Measurements from ENCODE around the gene SLC7A5. TPM values are rescaled to one million over a fixed set of nuclear protein-coding genes. Genes with fewer than 3 reads are reported as not detected.
A peak's percentile ranks its signal among the peaks of the same experiment; 100 is the strongest.

SLC7A5 gene
- total and polyA plus RNA-seq, 2 of the 13 experiments (the other 11 are each of a cell fraction or from before 2014, with no cell fraction given), result 79.6 to 155 TPM

DNA sequence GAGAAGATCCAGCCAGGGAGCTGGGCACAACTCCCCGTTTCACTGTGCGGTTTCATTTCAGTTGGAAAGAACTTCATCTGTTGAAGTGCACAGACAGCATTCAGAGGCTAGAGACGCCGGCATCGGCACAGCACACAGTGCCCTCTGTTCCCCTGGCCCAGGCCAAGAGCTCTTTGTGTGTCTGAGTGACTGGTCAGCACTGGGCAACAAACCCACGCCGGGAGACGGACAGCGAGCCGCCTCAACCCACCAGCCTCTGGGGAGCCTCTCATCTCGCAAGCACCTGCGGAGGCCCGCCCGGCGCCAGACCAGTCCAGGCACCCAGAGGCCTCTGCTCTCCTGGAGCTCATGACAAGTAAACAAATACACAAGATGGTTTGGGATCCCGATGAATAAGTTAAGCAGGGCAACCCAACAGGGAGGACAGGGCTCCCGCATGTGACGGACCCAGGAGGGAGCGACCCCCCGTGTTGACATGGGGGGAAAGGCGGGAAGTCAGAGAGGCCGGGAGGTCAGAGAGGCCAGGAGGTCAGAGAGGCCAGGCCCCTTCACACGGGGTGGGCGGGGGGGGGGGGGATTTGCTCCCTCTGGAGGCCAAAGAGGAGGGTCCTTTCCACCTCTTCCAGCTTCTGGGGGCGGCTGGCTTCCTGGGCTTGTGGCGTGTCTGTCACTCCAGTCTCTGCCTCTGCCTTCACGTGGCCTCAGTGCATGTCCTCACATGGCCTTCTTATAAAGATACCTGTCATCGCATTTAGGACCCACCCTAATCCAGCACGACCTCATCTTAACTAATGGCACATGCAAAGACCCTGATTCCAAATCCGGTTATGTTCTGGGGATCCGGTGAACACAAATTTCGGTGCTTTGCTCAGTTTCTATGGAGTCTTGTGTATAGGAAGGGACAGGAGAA, 77.8 kb downstream of the SLC7A5 start (continued):
- TF ChIP-seq, protein P1, sequence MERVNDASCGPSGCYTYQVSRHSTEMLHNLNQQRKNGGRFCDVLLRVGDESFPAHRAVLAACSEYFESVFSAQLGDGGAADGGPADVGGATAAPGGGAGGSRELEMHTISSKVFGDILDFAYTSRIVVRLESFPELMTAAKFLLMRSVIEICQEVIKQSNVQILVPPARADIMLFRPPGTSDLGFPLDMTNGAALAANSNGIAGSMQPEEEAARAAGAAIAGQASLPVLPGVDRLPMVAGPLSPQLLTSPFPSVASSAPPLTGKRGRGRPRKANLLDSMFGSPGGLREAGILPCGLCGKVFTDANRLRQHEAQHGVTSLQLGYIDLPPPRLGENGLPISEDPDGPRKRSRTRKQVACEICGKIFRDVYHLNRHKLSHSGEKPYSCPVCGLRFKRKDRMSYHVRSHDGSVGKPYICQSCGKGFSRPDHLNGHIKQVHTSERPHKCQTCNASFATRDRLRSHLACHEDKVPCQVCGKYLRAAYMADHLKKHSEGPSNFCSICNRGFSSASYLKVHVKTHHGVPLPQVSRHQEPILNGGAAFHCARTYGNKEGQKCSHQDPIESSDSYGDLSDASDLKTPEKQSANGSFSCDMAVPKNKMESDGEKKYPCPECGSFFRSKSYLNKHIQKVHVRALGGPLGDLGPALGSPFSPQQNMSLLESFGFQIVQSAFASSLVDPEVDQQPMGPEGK (CRISPR knock-in tag; IDR thresholded peaks at IDR 0.05), result 0 out of 2 replicates have a peak, but pooled peaks have one; percentile 26
- TF ChIP-seq SIN3A (IDR thresholded peaks at IDR 0.05; ENCODE audit: borderline replicate concordance, low read depth, low read length) (no peak), STAT5B (CRISPR knock-in tag; IDR thresholded peaks at IDR 0.05) (no peak), ZEB1 (IDR thresholded peaks at IDR 0.05; ENCODE audit: insufficient replicate concordance, low read depth) (no peak), ZNF30 (CRISPR knock-in tag; IDR thresholded peaks at IDR 0.05) (no peak), ZFP82 (CRISPR knock-in tag; IDR thresholded peaks at IDR 0.05; ENCODE audit: borderline replicate concordance) (0 out of 2 replicates have a peak, but pooled peaks have one; percentile 34), ZNF496 (CRISPR knock-in tag; IDR thresholded peaks at IDR 0.05; ENCODE audit: insufficient replicate concordance) (no peak), ZNF720 (CRISPR knock-in tag; IDR thresholded peaks at IDR 0.05) (no peak)
- TF ChIP-seq, protein P2, sequence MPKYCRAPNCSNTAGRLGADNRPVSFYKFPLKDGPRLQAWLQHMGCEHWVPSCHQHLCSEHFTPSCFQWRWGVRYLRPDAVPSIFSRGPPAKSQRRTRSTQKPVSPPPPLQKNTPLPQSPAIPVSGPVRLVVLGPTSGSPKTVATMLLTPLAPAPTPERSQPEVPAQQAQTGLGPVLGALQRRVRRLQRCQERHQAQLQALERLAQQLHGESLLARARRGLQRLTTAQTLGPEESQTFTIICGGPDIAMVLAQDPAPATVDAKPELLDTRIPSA (CRISPR knock-in tag; IDR thresholded peaks at IDR 0.05; ENCODE audit: borderline replicate concordance), result no peak
- TF ChIP-seq, protein P3, sequence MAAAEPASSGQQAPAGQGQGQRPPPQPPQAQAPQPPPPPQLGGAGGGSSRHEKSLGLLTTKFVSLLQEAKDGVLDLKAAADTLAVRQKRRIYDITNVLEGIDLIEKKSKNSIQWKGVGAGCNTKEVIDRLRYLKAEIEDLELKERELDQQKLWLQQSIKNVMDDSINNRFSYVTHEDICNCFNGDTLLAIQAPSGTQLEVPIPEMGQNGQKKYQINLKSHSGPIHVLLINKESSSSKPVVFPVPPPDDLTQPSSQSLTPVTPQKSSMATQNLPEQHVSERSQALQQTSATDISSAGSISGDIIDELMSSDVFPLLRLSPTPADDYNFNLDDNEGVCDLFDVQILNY (CRISPR knock-in tag; conservative IDR thresholded peaks at IDR 0.05), result no peak
- TF ChIP-seq, protein P4, sequence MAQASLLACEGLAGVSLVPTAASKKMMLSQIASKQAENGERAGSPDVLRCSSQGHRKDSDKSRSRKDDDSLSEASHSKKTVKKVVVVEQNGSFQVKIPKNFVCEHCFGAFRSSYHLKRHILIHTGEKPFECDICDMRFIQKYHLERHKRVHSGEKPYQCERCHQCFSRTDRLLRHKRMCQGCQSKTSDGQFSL (CRISPR knock-in tag; IDR thresholded peaks at IDR 0.05), result peak; percentile 64; the same call in 1 of the 2 replicates
- TF ChIP-seq, protein P5, sequence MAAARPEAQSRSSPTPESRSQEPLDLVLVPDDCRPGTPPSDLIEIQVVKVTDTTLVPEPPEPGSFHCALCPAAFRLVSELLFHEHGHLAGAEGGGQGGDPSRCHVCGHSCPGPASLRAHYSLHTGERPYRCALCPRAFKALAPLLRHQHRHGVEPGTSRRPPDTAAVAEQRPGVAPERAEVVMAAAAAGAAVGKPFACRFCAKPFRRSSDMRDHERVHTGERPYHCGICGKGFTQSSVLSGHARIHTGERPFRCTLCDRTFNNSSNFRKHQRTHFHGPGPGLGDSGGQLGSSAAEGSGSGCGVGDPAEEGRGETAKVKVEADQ (CRISPR knock-in tag; IDR thresholded peaks at IDR 0.05; ENCODE audit: borderline replicate concordance), result peak; percentile 56; the same call in 1 of the 2 replicates
- TF ChIP-seq, protein P6, sequence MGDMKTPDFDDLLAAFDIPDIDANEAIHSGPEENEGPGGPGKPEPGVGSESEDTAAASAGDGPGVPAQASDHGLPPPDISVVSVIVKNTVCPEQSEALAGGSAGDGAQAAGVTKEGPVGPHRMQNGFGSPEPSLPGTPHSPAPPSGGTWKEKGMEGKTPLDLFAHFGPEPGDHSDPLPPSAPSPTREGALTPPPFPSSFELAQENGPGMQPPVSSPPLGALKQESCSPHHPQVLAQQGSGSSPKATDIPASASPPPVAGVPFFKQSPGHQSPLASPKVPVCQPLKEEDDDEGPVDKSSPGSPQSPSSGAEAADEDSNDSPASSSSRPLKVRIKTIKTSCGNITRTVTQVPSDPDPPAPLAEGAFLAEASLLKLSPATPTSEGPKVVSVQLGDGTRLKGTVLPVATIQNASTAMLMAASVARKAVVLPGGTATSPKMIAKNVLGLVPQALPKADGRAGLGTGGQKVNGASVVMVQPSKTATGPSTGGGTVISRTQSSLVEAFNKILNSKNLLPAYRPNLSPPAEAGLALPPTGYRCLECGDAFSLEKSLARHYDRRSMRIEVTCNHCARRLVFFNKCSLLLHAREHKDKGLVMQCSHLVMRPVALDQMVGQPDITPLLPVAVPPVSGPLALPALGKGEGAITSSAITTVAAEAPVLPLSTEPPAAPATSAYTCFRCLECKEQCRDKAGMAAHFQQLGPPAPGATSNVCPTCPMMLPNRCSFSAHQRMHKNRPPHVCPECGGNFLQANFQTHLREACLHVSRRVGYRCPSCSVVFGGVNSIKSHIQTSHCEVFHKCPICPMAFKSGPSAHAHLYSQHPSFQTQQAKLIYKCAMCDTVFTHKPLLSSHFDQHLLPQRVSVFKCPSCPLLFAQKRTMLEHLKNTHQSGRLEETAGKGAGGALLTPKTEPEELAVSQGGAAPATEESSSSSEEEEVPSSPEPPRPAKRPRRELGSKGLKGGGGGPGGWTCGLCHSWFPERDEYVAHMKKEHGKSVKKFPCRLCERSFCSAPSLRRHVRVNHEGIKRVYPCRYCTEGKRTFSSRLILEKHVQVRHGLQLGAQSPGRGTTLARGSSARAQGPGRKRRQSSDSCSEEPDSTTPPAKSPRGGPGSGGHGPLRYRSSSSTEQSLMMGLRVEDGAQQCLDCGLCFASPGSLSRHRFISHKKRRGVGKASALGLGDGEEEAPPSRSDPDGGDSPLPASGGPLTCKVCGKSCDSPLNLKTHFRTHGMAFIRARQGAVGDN (CRISPR knock-in tag; IDR thresholded peaks at IDR 0.05), result peak; percentile 59
